ENCODE results near the gene TRABD.
"Not testable (repeated sequence)": the region's sequence is repeated elsewhere in the genome, so short reads cannot be mapped to it uniquely, and the experiment has no call there.

The TRABD gene

DNA sequence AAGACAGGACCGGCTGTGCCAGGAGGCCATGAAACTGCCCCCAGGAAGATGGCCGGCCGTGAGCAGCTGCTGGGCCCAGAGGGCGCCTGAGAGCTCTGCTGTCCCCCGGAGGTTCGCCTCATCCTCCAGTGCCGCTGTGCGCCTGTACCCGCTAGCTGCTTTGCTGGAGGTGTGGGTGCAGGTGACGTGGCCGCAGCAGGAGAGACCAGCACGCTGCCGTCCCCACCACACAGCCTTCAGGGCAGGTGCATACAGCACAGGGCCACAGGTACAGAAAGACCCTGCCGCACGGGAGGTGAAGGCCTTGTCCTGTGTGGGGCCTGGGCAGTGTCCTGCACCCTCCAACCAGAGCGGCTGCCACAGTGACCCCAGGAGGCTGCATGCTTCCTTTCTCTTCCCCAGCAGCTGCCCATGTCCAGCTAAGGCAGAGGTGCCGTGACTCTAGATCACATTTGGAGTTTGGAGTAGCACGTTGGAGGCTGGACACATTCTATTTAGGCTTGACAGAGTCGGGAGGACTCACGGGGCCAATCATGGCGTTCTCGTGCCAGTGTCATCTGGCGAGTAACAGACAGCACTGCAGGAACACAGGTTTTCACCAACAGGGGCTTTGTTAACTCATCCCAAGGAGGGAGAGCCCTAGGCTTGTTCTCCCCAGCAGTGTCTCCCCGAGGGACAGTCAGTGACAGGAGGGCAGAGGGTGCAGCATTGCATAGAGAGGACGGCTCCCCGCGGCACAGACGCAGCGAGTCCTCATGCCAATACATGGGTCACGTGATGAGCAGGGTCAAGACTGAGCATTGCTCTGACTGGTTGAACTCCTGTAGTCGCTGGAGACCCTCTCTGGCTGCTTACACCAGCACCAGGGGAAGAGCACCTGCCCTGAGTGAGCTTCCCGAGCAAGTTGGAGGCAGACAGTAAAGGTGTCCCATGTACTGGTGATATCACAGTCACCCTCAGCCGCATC lies 33.9 kb upstream of the TRABD start:
- DNase-seq (ENCODE audit: low read depth), result no peak

- no peak for DNase-seq (ENCODE audit: low read depth)
Observed at GRCh38 chr22:50153056-50153755, 32.5 kb upstream of the TRABD start.

DNA sequence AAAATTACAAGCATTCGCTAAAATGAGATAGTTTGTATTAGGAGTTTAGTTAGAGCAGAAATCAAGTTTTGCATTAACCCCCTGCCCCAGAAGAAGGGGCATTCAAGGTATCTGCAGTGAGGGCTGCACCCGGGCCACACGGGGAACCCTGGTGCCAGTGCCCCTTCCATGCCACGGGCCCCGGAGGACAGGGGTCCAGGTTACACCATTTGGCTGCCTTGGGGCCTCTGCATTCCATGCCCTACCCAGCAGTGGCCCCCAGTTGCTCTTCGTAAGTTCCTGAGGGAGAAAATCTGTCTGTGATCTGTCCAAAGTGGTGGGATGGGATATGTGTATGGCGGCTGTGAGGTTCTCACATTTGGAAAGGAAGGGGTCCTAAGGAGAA lies 32.0 kb upstream of the TRABD start:
- DNase-seq (ENCODE audit: low read depth), result no peak

- no peak for DNase-seq (ENCODE audit: low read depth)
Observed at GRCh38 chr22:50157709-50158375, 27.9 kb upstream of the TRABD start.

GRCh38 chr22:50160947-50161346 lies 24.8 kb upstream of the TRABD start:
- no peak for DNase-seq (ENCODE audit: low read depth)

GRCh38 chr22:50161508-50162390 lies 24.0 kb upstream of the TRABD start:
- no peak for DNase-seq (ENCODE audit: low read depth)

- DNase-seq (ENCODE audit: low read depth), result no peak
Observed at GRCh38 chr22:50162391-50162956, 23.2 kb upstream of the TRABD start.

GRCh38 chr22:50165436-50166123 lies 20.1 kb upstream of the TRABD start:
- no peak for DNase-seq (ENCODE audit: low read depth)

DNA sequence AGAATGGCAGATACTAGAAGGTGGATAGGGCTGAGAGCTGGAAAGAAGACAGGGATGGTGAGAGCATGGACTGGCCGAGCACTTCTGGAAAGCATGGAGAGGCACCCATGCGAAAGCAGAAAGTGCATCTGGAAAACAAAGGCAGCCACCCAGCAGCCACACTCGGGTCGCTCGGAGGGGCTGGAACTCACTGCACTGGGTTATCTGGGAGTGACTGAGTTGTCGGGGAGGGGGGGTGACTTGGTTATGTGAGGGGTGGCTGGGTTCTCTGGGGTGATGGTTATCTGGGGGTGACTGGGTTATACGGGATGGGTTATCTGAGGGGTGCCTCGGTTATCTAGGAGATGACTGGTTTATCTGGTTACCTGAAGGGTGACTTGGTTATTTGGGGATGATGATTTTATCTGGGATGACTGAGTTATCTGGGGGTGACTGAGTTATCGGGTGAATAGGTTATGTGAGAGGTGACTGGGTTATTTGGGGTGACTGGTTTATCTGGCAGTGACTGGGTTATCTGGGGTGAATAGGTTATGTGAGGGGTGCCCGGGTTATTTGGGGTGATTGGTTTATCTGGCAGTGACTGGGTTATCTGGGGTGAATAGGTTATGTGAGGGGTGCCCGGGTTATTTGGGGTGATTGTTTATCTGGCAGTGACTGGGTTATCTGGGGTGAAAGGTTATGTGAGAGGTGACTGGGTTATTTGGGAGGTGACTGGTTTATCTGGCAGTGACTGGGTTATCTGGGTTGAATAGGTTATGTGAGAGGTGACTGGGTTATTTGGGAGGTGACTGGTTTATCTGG lies 17.8 kb upstream of the TRABD start:
- DNase-seq (ENCODE audit: low read depth), result no peak

GRCh38 chr22:50168490-50169180 lies 17.1 kb upstream of the TRABD start:
- not testable (repeated sequence) for DNase-seq (ENCODE audit: low read depth)

DNA sequence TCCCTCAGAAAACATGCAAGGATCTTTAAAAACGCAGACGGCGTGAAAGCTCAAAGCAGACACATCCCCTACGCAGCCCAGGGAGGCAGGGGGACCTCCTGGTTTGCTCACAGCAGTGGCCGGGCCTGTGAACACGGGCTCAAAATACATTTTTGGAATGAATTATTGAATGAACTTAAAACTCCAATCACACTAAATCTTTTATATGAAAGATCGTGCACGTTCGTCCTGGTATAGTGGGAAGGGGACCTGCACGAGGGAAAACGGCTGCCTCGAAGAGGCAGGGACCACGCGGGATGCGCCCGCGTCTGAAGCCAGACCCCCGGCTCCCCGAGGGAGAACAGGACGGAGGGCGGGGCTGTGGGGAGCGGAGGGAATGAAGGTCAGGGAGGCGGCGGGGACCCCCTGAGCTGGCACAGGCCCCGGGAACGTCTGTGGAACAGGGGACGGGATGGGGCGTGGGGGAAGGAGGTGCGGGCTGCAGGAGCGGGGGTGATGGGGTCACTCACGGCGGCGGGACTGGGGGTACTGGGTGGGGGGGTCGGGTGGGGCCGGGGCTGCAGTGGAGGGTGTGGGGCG lies 16.4 kb upstream of the TRABD start:
- no peak for DNase-seq (ENCODE audit: low read depth)

- DNase-seq (ENCODE audit: low read depth), result no peak
Observed at GRCh38 chr22:50169774-50170341, 15.9 kb upstream of the TRABD start.

- DNase-seq (ENCODE audit: low read depth), result no peak
Observed at GRCh38 chr22:50170453-50171318, 15.0 kb upstream of the TRABD start, which contains the start of gene PANX2. Gene PANX2, plus strand, starts transcription at chr22:50170731. Its CDS starts 0 bp downstream, at chr22:50170731.

DNA sequence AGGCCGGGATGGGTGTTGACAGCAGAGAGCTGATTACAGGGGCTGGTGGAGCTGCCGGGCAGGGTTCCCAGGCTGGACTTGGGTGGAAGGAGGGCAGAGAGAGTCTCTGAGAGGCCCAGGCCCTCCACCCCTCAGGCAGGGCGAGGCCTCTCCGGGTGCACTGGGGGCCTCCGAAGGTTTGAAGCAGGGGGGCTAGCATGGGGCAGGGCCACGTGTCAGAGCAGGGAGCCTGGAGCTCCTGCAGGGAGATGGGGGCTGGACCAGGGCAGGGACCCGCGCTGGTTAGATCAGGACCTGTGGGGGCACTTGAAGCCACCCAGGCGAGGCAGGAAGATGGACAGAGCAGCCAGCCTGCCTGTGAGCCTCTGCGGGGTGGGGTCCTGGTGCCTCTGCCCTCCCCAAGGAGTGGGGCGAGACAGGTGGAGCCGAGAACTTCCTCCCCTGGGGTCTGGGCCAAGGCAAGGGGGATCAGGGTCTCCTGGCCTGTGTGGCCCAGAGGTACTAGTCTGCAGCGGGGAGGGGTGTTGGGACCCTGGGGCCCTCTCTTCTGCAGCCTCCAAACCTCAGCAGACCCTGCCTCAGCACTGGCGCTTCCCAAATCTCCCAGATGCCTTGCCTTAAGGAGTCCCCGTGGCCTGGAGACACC lies 14.3 kb upstream of the TRABD start:
- no peak for DNase-seq (ENCODE audit: low read depth)

GRCh38 chr22:50171965-50172421 lies 13.7 kb upstream of the TRABD start:
- DNase-seq (ENCODE audit: low read depth), result no peak

- no peak for DNase-seq (ENCODE audit: low read depth)
Observed at GRCh38 chr22:50173311-50173982, 12.3 kb upstream of the TRABD start.
